Hematopoietic multipotent progenitor cell (in vitro differentiated cells): Measurements from ENCODE around the gene TCAIM. TPM values are rescaled to one million over a fixed set of nuclear protein-coding genes. Genes with fewer than 3 reads are reported as not detected.
A peak's percentile ranks its signal among the peaks of the same experiment; 100 is the strongest.

Experiments
- DNase-seq, 3 donors: peaks; one replicate each; pipeline ENCODE4 v3.0.0-alpha.2; 2011 to 2015; ENCODE audit warnings: low read depth in 2 of 3, low spot score in 2 of 3
- total RNA-seq: library from RNA; depleted of rRNA; stranded (reverse); fragments of >200 nt; gene quantifications from one replicate; pipeline ENCODE4 v1.2.3, GENCODE V29; 2012

TCAIM gene, protein sequence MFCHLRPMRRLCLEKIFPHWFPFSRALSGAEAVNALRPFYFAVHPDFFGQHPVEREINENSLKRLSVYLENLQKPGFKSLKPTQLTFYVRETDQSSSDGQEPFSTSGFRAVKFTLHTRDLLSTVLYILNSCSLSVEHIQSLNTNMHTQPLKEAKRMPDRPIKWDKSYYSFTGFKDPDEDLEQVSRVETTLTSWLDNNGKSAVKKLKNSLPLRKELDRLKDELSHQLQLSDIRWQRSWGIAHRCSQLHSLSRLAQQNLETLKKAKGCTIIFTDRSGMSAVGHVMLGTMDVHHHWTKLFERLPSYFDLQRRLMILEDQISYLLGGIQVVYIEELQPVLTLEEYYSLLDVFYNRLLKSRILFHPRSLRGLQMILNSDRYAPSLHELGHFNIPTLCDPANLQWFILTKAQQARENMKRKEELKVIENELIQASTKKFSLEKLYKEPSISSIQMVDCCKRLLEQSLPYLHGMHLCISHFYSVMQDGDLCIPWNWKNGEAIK
- total RNA-seq = 12.7 TPM

DNA sequence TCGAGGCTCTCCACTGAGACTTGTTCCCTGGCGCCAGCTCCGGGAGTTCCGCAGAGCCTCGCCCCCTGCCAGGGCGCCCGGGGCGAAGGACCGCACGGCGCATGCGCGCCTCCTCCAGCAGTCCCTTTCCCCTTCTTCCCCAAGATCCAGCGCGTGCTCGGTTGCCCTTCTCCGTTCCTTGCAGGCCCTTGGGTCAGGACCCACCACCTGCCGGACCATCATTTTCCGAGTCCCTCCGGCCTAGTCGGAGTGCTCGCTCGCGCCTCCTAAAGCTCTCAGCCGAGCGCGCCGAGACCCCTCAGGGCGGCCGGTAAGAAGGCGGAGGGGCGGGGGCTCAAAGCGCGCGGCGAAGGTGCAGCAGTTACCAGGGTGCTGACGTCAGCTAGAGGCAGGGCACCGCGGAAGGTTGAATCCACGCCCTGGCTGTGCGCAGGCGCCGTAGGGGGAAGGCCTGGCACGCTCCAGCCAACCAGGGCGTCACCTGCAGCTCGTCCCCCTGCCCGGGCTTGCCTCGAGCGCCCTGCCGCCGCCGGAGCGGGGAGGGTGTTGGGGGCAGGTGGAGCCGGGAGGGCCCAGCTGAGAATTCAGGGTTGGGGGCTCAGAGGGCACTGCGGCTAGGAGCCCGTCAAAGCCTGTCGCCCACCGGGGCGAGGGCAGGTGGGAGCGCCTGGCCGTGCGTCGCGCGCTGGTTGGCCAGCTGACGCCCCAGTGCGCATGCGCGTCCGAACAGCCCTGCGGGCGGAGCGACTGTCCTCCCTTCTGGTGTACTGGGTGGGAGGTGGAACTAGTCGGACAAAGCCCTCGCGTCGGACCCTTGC is at the start of gene TCAIM:
Gene TCAIM, plus strand, starts transcription at position 757 of the 818 bp plus-strand sequence. CDS start 16,017 bp downstream, outside the sequence.
- peak; percentile 97 to 99 (median 99) for DNase-seq

DNA sequence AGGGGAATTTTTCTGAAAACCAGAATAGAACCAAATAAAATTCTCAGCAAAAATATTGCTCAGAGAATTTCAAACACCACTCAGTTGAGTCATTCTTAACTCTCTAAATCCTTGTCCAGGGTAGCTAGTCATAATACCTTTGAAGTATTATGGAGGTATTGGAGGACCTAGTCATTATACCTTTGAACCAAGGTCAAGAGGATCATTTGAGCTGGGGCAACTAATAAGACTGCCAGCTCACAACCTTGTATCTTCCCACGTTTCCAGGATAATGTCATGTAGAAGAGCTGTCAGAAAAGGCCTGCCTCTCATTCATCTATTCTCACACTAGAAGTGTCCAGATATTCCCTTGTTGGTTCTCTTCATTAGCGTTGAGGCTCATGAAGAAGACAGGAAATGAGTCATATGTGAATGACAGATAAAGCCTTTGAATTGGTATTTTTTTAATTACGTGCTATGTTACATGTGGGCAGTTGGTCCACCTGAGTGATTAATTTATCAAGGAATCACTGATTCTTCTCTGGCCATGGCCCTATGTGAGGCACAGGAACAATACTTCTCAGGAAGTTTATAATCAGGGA is 48.6 kb upstream of the TCAIM start:
- DNase-seq = no peak

DNA sequence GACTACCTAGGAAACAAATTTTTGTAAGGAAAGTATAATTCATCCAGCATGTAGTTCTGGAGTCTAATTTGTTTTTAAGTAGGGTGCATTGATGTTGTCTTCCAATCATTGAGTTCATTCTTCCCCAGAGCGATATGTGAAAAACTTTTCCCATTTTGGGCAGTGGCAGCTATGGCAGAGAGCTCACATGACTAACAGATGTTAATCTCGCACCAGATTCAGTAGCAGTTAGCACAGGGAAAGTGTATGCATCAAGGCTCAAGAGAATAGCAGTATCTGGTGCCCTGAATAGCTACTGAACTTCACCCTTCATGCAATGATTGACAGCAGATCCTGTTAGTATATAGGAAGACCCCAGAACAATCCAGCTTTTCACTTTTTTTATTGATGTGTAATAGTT is 46.3 kb upstream of the TCAIM start:
- no peak for DNase-seq

DNA sequence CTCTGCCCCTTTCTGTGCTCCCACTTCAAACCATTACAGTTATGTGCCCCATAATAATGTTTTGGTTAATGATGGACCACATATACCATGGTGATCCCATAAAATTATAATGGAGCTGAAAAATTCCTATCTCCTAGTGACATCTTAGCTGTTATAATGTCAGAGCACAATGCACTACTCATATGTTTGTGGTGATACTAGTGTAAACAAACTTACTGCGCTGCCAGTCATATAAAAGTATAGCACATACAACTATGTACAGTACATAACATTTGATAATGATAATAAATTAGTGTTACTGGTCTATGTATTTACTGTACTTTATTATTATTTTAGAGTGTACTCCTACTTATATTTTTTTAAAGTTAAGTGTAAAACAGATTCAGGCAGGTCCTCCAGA is 45.6 kb upstream of the TCAIM start:
- no peak for DNase-seq

DNA sequence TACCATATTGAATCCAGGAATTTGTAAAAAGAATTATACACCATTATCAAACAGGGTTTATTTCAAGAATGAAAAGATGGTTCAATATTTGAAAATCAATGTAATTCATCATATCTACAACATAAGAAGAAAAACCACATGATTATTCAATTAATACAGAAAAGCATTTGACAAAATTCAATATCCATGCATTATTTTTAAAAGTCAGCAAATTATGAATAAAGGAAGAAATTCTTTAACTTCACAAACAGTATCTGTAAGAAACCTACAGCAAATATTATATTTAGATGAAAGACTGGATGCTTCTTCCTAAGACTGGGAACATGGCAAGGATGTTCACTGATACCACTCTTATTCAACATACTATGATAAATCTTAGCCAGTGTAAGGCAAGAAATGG is 41.3 kb upstream of the TCAIM start:
- DNase-seq = no peak

DNA sequence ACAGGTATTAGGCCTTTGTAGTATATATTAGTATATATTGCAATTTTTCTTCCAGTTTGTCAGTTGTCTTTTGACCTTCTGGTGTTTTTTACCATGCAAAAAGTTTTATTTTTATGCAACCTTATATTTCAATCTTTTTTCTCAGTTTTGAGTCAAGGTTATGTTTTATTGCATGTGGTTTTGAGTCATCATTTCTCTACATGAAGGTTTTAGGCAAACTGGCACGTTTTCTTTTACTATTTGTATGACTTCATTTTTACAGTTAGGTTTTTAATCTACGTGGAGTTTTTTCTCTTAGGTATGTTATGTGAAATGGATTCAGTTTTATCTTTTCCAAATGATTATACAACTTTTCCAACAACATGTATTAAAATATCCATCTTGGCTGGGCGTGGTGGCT is 36.8 kb upstream of the TCAIM start:
- DNase-seq = peak in 1 of 3 donors; percentile 14

DNA sequence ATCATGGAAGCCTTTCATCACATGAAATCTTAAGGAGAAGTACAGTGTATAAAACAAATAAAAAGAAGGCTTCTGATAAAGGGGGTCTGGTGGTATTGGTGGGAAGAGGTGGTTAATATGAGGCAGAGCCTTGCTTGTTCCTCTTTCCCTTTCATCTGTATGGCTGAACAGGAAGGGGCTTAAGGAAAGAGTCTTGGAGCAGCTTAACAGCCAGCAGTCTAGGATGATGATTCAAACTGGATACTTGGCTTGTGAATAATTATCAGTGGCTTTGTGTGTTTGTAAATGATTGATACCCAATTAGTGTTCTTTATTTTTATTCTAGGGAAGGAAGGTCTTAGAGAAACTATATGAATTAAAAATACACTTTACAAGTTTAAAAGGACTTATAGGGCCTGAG is 29.1 kb upstream of the TCAIM start:
- DNase-seq = no peak

DNA sequence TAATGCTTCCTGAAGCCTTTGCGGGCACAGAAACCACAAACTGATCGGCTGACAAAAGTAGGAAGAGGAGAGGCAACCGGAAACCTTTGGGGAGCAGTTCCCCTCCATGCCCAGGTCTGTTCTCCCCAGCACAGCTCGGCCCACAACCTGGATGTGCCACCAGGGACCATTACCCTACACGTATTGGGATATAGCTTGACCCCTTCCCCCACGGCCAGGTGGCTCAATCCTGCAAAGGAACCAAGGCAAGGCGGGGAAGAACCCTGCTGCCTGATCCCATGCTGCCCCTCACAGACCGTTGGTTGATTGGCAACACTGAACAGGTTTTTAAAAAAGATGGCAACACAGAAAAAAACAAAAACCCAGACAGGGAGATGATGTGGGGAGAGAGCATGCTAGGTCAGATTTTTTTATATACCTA is 19.7 kb upstream of the TCAIM start:
- peak in 2 of 3 donors; percentile 26 to 44 for DNase-seq

DNA sequence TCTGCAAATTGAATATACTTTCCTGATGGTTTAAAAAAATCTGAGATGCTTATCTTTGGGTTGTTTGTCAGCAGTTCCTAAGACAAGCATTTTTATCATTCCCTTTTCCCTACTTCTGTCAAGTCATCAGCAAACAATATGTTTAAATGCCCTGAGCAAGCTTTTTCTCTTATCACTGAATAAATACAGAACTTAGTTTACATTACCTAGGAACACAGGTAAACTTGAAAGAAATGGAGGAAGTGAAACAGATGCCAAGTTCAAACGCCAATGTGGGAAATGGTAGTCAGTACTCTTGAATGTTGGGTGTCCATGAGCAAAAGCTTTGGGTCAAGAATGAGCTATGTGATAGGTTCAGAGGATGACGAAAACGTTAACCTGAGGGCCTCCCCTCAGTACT is 17.2 kb upstream of the TCAIM start:
- DNase-seq = no peak

DNA sequence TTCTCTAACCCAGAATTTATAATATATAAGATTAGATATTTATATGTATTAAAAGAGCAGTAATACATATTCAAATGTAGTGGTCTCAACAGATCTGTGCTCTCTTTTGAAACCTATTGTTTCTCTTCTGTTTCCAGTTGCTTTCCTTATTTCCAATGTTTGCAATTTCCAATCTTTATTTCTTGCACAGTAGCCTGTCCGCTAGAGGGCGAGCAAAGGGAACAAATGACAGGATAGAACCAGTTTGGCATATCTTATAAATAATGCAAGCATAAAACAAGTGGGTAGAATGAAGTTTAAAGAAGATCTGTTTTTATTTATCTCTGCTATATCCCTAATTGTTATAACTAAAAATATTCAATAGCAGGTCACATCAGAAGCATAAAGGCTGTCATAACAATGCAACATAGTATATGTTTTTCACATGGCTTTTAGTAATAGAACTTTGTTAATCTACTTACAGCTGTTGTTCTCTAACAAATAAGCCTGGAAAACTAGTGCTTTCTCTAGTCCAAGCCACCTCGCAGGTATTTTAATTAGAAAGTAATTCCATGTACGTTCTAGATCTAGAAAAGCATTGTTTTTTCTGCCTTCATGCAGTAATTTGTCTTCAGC is 15.1 kb upstream of the TCAIM start:
- peak in 2 of 3 donors; percentile 63 to 83 for DNase-seq

DNA sequence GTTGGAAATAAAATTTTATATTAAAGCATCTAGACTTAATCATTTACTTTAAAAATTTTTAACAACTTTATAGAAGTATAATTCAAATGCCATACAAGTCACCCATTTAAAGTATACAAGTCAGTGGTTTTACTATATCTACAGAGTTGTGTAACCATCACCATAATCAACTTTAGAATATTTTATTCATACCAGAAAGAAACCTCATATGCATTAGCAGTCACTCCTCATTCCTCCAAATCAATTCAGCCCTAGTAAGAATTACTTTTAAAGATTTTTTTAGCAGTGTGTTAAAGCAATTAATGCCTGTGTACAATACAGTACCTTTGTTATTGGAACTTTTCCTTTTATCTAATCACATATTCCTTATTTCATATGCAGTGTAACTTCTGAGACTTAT is 14.0 kb upstream of the TCAIM start:
- DNase-seq = no peak

DNA sequence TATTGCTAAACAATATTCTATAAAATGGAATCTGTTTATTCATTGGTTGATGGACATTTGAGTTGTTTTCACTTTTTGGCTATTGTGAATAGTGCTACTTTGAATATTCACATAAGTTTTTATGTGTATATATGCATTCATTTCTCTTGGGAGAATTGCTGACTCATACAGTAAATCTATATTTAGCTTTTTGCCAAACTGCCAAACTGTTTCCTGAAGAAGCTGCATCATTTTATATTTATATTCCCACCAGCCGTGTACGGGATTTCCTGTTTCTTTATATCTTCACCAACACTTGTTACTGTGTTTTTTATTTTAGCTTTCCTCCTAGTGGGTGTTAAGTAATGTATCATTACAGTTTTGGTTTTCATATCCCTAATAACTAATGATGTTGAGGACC is 12.5 kb upstream of the TCAIM start:
- DNase-seq = peak in 2 of 3 donors; percentile 5 to 29

DNA sequence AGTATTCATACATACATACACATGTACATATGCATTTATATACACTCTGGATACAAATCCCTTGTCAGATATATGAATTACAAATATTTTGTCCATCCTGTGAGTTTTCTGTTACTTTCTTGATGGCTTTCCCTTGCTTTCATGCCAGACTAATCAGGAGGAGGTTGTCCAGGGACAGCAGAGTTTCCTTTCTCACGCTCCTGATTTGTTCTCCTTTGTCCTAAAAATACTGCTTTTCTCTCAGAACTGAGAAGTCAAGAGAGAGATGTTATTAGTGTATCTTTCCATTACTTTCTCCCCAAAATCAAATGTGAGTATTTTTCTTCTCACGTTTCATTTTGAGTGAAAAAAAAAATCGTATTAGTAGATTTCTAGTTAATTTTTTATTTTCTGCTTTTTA is 12.1 kb upstream of the TCAIM start:
- no peak for DNase-seq

DNA sequence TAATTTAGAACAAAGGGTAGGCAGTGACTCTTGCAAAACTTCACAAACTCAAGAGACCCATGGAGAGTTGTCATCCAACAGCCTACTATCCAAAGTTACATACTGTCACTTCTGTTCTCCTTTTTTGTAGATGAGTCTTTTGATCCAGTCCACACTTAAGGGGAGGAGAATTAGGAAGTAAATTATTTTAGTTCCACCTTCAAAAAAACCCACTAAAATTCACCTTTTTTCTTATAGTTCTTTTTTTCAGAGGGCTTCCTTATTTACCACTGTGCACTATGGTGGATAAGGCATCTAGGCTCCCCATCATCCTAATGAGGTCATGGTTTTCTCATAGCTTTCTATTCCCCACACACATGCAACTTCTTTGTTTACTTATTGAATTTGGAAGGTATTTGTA is 8.6 kb upstream of the TCAIM start:
- no peak for DNase-seq

DNA sequence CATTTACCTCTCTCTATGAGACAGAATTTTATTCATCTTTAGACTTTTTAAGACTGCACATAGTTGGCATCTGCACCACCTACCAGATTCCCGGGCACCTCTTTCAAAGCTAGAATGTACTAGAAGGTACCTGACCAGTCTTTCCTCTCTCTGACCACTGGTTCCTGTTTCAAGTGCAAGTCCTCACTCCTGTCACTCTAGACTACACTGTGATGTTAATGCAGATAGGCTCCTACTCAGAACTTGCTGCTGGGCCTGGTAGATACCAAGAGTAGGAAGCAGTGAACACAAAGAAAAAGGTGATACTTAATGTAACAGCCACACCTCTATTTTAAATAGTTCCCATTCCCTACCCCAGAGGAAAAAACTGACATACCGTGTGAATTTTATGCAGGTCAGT is 8.1 kb upstream of the TCAIM start:
- DNase-seq = no peak

DNA sequence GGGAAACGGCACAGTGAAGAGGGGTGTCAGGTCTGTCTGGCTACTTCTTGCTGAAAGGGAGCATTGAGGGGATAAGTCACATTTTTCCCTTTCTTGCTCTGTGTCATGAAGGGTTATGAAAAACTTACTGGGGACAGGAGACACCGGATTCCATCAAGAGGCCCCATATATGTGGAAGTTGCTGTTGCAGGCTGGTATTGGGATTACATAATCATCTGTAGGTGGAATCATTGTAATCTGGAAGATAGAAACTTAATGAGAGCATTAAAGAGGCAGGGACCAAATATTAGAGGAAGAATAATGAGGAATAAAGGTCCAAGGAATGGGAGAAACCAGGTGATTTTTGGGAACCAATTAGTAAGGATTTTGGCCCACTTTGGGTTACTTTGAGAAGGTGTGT is 4.2 kb upstream of the TCAIM start:
- no peak for DNase-seq

DNA sequence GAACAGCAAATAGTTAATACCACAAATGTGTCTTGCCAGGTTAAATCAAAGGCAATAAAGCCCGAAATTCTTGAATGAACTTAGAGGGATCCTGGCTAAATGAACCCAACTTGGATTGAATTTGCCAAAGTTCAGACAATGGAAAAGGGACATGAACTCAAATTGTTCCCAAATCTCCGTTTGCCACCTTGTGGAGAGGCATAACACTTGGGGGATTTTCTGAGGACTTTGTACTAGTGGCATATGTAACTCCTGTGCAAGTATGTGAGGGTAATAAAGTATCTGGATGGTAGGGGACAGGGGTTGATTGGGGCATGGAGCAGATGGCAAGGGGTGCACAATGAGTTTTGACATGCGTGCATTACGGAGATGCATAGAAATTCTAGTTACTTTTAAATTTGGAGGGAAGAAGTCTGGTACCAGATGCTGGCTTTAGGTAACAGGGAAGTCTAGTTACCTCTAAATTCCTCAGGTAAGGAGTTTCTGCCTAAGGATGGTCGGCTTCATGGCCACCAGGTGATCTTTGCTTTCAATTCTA is 1.2 kb upstream of the TCAIM start:
- DNase-seq = no peak

DNA sequence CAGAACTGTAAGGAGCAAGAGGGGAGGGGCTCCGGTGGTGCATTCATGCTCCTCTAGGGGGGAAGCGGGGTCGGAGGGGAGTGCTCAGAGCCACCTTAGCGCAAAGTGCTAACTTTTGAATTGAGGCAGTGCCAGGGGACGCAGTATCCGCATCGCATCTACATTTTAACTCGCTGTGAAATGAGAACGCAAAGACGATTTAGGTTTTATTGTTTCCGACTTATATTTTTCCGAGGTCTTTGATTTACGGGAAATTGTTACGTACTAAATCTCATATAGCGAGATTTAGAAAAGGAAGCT is 212 bp downstream of the TCAIM start:
- DNase-seq = no peak

DNA sequence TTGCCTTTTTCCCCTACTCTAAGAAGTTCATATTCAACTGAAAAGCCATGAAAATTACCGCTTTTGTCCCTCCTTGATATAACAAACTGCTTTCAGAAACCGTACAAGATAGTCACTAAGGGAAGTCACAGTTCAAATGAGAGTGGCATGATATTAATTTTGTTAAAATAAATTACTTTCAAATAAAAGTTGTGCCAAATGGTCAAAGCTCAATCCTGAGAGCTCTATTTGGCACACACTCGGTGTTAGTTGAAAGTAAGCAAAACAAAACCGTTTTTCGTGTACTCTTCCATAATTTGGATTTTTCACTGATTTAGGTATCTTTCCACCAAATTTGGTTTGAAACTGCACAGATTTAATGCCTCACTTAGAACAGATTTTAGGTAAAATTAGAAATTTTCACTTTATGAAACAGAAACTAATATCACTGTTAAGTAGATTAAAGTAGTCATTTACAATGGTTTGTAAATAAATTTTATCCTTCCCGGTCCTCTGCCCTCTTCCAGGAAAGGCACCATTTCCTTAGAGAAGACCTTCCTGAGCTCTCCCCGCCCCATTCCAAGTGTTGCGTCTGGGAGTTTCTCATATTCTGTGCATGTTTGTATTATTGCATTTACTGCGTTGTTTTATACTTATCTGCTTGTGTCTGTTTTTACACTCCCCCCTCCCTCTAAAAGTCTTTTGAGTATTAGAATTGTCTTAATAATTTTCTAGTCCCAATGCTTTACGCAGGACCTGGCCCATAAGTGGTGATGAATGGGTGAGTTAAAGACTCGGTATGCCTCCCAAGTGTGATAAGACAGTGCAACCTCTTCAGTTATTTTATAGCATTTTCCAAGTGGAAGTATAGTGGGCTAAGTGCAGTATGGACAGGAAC is 853 bp downstream of the TCAIM start:
- DNase-seq = no peak

DNA sequence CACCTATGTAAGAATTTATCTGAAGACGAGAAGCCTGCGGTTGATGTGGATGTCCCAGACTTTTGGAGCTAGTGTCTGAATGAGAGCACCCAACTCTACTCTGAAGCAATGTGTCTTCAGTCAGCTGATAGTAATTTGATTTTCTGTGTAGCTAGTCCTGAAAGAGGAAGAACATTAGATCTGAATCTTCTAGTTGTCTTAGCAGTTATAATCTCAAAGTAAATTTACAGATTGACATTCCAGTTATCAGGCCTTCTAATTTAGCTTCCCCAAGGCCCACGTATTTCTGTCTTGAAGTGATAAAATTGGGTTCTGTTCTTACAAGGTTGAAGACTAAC is 1.5 kb downstream of the TCAIM start:
- peak in 2 of 3 donors; percentile 3 to 10 for DNase-seq
